ENCODE measurements around the gene MUS81. TPM values are rescaled to one million over a fixed set of nuclear protein-coding genes. Genes with fewer than 3 reads are reported as not detected.
A peak's percentile ranks its signal among the peaks of the same experiment; 100 is the strongest.

Gene MUS81
- total and polyA plus RNA-seq, 9 of the 15 experiments (the other 6 are each of a cell fraction or from before 2014, with no cell fraction given), result 13.4 to 118 (median 53.7) TPM

- TF ChIP-seq, protein P1, sequence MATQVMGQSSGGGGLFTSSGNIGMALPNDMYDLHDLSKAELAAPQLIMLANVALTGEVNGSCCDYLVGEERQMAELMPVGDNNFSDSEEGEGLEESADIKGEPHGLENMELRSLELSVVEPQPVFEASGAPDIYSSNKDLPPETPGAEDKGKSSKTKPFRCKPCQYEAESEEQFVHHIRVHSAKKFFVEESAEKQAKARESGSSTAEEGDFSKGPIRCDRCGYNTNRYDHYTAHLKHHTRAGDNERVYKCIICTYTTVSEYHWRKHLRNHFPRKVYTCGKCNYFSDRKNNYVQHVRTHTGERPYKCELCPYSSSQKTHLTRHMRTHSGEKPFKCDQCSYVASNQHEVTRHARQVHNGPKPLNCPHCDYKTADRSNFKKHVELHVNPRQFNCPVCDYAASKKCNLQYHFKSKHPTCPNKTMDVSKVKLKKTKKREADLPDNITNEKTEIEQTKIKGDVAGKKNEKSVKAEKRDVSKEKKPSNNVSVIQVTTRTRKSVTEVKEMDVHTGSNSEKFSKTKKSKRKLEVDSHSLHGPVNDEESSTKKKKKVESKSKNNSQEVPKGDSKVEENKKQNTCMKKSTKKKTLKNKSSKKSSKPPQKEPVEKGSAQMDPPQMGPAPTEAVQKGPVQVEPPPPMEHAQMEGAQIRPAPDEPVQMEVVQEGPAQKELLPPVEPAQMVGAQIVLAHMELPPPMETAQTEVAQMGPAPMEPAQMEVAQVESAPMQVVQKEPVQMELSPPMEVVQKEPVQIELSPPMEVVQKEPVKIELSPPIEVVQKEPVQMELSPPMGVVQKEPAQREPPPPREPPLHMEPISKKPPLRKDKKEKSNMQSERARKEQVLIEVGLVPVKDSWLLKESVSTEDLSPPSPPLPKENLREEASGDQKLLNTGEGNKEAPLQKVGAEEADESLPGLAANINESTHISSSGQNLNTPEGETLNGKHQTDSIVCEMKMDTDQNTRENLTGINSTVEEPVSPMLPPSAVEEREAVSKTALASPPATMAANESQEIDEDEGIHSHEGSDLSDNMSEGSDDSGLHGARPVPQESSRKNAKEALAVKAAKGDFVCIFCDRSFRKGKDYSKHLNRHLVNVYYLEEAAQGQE (IDR thresholded peaks at IDR 0.05; ENCODE audit: borderline replicate concordance), result peak; percentile 40
- TF ChIP-seq, protein P1 (CRISPR knock-in tag; IDR thresholded peaks at IDR 0.05; ENCODE audit: low read depth), result 0 out of 2 replicates have a peak, but pooled peaks have one; percentile 16
- TF ChIP-seq RFX7 (CRISPR knock-in tag; IDR thresholded peaks at IDR 0.05), result no peak
- TF ChIP-seq ATF3 (IDR thresholded peaks at IDR 0.05), result peak; percentile 95
- peak; percentile 96; the same call in 1 of the 2 replicates for TF ChIP-seq ATF3 (CRISPR knock-in tag; conservative IDR thresholded peaks at IDR 0.05)
- 0 out of 2 replicates have a peak, but pooled peaks have one; percentile 60 for TF ChIP-seq KLF6 (CRISPR knock-in tag; IDR thresholded peaks at IDR 0.05; ENCODE audit: borderline replicate concordance)
- no peak for TF ChIP-seq ZNF696 (CRISPR knock-in tag; conservative IDR thresholded peaks at IDR 0.05)
- TF ChIP-seq ETV1 (tag; conservative IDR thresholded peaks at IDR 0.05; ENCODE audit: low read depth), result peak; percentile 71; the same call in 1 of the 2 replicates
- TF ChIP-seq BRCA1 (IDR thresholded peaks at IDR 0.05), result no peak
- TF ChIP-seq BRCA1 (CRISPR knock-in tag; IDR thresholded peaks at IDR 0.05), result peak; percentile 74; the same call in 1 of the 2 replicates
- peak in 1 of 2 experiments; percentile 70; a peak in 1 of 3 replicates for TF ChIP-seq CBX3 (IDR thresholded peaks at IDR 0.05; ENCODE audit: borderline replicate concordance in 1 of 2, low read length in 2 of 2)
- peak; percentile 70 for TF ChIP-seq ETV5 (CRISPR knock-in tag; IDR thresholded peaks at IDR 0.05; ENCODE audit: low read depth)
- no peak for TF ChIP-seq HLTF (IDR thresholded peaks at IDR 0.05)
- peak; percentile 9; the same call in 1 of the 2 replicates for TF ChIP-seq PHB (CRISPR knock-in tag; IDR thresholded peaks at IDR 0.05)
- TF ChIP-seq TEAD1 (CRISPR knock-in tag; IDR thresholded peaks at IDR 0.05), result peak; percentile 37 to 64; a peak in 1 of 4 replicates
- peak; percentile 77 for TF ChIP-seq CHD1 (IDR thresholded peaks at IDR 0.05; ENCODE audit: low read length)
- peak; percentile 100 for TF ChIP-seq RBM14 (IDR thresholded peaks at IDR 0.05; ENCODE audit: borderline replicate concordance, insufficient read depth, low read depth, low read length)
- TF ChIP-seq ESRRA (IDR thresholded peaks at IDR 0.05; ENCODE audit: borderline replicate concordance, low read depth), result peak; percentile 65
- no peak for TF ChIP-seq CHD4 (IDR thresholded peaks at IDR 0.05; ENCODE audit: insufficient read depth, insufficient replicate concordance, low read depth, low read length, poor library complexity, severe bottlenecking)
These were observed 39.3 kb downstream of the MUS81 start (continued) for GRCh38 chr11:65899356-65900124.
